Hippocampal formation (tissue), 2 donors: ENCODE results near the gene CSRNP3.
A peak's percentile ranks its signal among the peaks of the same experiment; 100 is the strongest.
"Not testable (repeated sequence)": the region's sequence is repeated elsewhere in the genome, so short reads cannot be mapped to it uniquely, and the experiment has no call there.

ENCODE experiments used
- DNase-seq, 2 donors: peaks; one replicate each; lab custom pipeline; 2025; lab: John Stamatoyannopoulos, UW

The CSRNP3 gene

GRCh38 chr2:165634855-165635254, 165.4 kb downstream of the CSRNP3 start:
- peak; percentile 83 to 90 for DNase-seq

GRCh38 chr2:165635532-165635931, 166.0 kb downstream of the CSRNP3 start:
- no peak for DNase-seq

DNA sequence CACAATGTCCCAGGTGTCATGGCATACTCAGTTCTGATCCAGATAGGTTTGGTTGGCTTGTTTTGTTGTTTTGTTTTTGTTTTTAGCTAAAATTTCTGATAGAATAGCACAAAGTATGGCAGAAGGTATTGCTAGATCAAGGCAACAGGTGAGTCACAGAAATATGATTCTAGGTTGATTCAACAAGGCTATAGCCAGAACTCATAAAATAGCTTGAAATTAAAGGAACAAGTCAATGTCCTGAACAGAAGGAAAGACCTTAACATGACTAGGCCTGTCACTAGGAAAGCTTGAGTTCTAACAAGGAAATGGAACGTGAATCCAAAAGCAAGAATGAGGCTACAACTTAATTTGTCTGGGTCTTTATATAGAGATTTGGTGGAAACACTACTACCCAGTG, 167.5 kb downstream of the CSRNP3 start:
- DNase-seq, result no peak

DNA sequence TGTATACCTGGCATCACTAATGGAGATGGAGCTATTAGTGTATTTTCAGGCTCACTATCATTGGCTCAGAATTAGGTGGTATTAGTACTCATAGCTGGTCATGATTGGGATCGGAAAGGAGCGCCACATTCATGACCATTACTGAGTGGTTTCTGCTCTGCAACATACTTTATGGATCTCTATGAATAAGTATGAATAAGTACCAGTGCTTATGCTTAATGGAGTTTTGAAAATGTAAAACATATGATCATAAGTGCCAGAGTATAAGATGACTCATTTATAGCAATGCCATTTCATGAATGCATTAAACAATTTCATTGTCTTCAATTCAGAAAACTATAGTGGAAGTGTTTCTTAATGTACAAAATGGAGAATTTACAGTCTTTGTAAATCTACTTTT, 167.9 kb downstream of the CSRNP3 start:
- no peak for DNase-seq

DNA sequence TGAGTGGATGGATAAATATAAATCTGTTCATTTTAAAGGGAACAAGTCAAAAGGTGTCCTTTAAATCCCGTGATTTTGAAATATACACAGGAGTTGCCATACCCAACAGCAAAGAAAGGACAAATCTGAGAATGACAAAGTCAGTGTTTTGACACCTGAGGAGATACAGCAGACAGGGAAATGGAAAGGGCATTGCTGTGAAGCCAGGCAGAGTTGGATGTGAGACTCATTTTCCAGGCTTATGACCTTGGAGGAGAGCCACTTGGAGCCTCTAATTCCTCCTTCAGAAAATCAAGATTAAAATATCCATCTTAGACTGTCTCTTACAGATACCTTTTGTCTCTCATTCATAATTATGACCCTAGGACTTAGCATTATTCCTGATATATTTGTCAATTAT, 170.0 kb downstream of the CSRNP3 start:
- no peak for DNase-seq

DNA sequence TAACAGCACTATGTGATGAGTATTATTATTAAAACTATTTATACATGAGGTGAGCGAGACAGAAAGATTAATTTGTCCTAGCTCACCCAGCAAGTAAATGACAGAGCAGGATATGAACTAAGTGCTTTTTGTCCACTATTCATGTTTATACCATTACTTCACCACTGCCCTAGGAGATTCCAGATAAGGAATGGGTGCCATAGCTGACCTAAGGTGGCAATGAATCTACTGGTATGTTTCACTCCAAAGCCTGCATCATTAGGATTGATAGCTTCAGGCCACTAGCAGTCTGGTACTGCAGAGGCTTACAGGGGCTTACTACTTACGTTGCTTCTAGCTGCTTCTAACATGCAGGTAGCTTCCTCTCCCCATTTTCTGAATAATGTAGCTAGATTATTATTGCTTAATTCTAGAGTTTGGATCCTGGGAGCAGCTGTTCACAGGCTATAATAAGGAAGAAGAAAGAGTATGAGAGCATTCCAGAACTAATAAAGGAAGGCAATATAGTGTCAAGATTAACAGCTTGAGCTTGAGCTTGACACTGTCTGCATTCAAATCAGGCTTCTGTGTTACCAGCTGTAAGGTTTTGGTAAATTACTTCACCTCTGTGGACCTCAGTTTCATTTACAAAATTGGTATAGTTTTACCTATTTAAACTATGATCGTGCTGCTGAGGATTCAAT, 170.9 kb downstream of the CSRNP3 start:
- DNase-seq, result no peak

DNA sequence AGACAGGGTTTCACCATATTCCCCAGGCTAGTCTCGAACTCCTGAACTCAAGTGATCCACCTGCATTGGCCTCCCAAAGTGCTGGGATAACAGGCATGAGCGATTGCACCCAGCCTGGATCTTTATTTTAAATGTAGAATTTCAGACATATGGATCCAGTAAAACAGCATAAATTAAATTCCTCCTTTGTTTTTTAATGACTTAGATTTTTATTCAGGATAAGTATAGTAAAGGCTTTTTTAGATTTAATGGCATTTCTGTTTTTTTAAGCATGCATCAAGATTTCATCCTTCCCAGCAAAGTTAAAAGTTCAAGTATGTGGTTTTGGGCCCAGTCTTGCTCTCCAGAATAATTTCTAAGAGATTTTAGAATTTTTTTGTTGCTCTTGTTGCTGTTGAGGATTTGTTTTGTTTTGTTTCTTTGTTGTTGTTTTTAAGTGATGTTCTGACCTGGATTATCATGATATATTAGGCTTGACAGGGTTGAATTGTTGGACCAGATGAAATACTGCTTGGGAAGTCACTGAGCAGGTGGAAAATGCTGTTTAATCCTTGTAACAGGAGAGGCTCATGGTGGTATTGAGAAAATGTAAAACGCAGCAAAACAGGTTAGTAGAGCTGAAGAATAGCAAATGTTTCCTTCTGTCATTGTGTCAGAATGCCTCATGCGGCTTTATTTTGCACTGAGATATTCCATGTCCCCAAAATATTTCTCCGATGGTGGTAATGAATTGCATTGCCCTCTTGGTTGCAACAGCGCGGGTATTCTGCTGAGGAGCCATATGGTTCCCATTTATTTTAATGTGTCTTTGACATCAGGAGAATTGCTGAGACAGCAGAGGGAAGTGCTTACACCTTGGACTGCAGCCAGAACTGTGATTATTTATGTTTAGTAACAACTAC, 176.7 kb downstream of the CSRNP3 start:
- DNase-seq, result no peak

GRCh38 chr2:165647409-165647808, 177.9 kb downstream of the CSRNP3 start:
- no peak for DNase-seq

DNA sequence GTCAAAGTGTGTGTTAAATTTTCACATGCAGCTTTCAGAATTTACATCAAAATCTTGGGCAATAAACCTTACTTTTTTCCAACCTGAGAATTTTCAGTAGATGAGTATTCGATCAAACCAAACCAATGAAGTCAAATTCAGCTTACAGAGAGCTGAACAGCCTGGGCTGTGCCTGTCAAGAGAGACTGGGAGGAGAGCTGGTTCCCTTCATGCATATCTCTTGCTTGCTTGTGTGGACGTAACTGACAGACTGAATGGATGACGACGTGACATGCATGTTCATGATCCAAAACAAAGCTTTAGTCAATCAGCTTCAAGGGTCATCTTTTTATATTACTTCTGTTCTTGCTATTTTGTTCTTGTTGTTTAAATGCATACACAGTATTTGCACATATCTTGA, 179.3 kb downstream of the CSRNP3 start:
- DNase-seq, result peak; percentile 22 to 74

DNA sequence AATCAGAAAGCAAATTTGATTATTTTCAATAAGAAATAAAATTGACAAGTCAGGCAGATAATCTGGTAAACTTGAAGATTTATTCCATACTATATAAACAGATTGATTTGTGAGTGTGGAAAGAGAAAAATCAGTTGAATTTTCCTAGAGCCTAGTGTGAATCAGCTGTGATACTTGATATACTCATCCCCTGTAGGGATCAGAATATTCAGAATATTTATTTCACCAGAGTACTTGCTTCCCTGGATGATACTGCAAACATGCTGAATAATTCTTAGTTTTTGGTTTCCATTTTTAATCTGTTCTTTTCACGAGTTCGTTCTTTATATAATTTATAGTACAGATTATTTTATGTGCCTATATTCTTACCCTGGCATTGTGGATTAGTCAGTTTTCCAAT, 181.7 kb downstream of the CSRNP3 start:
- no peak for DNase-seq

GRCh38 chr2:165655661-165656060, 186.2 kb downstream of the CSRNP3 start:
- no peak for DNase-seq

GRCh38 chr2:165660361-165660760, 190.9 kb downstream of the CSRNP3 start:
- DNase-seq, result no peak

GRCh38 chr2:165662720-165663119, 193.2 kb downstream of the CSRNP3 start:
- DNase-seq, result no peak

DNA sequence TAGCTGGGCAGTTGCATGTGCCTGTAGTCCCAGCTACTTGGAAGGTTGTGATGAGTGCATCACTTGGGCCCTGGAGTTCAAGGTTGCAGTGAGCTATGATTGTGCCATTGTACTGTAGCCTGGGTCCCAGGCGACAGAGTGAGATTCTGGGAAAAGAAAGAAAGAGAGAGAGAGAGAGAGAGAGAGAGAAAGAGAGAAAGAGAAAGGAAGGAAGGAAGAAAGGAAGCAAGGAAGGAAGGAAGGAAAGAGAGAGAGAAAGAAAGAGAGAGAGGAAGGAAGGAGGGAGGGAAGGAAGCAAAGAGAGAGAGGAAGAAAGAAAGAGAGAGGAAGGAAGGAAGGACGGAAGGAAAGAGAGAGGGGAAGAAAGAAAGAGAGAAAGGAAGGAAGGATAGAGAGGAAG, 196.1 kb downstream of the CSRNP3 start:
- no peak for DNase-seq

DNA sequence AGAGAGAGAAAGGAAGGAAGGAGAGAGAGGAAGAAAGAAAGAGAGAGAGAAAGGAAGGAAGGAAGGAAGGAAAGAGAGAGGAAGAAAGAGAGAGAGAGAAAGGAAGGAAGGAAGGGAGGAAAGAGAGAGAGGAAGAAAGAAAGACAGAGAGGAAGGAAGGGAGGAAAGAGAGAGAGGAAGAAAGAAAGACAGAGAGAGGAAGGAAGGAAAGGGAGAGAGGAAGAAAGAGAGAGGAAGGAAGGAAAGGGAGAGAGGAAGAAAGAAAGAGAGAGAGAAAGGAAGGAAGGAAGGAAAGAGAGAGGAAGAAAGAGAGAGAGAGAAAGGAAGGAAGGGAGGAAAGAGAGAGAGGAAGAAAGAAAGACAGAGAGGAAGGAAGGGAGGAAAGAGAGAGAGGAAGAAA, 196.6 kb downstream of the CSRNP3 start:
- not testable (repeated sequence) for DNase-seq

DNA sequence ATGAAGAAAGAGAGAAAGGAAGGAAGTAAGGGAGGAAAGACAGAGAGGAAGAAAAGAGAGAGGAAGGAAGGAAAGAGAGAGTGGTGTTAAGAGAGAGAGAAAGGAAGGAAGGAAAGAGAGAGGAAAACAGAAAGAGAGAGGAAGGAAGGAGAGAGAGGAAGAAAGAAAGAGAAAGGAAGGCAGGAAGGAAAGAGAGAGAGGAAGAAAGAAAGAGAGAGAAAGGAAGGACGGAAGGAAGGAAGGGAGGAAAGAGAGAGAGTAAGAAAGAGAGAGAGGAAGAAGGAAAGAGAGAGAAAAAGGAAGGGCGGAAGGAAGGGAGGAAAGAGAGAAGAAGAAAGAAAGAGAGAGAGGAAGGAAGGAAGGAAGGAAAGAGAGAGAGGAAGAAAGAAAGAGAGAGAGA, 197.1 kb downstream of the CSRNP3 start:
- DNase-seq, result no peak

DNA sequence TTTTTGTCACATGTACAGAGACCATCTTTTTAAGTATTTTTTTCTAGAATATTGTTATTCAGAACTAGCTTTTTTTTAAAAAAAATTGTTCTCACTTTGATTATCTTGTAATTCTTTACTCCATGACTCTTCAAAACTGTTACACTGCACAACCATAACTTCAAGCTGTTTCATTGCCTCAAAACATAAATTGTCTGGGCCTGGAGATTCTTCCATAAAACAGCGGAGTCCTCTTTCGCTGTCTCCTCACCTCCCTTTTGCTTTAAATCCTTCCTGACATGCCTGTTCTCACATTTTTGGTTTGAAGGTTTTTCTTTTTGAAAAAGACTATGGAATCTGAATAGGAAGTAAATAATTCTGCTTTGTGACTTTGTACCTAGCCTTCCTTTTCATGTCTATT, 197.9 kb downstream of the CSRNP3 start:
- no peak for DNase-seq

DNA sequence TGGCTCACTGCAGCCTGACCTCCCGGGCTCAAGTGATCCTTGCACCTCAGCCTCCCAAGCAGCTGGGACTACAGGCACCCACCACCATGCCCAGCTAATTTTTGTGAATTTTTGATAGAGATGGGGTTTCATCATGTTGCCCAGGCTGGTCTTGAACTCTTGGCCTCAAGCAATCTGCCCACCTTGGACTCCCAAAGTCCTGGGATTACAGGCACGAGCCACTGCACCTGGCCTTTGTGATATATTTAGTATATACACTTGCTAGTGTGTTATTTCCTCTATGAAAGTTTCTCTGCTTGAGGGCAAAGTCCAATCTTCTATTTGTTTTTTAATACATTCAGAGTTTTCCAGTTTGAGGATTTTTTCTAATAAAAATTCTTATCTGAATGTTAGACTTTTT, 205.3 kb downstream of the CSRNP3 start:
- DNase-seq, result no peak

GRCh38 chr2:165675551-165675968, 206.1 kb downstream of the CSRNP3 start:
- no peak for DNase-seq

- no peak for DNase-seq
Measured at GRCh38 chr2:165678882-165679281, 209.4 kb downstream of the CSRNP3 start.

DNA sequence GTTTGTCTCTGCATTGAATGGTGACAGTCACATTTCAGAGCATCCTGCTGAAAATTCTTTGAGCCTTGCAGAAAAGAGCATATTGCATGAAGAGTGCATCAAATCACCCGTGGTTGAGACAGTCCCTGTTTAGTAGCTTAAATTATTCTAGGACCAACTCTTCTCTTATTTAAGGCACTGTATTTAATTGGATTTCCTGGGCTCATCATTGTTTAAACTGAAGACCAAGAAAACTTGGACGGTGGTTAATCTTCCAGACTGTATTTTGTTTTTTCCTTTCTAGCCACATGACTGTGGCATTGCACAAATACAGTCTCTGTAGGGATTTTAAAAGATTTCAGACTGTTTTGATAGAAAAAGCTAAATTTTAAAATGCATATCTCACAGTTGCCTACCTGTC, 210.1 kb downstream of the CSRNP3 start:
- DNase-seq, result no peak

- DNase-seq, result peak in 1 of 2 donors; percentile 67
Measured at GRCh38 chr2:165681841-165682240, 212.3 kb downstream of the CSRNP3 start.

DNA sequence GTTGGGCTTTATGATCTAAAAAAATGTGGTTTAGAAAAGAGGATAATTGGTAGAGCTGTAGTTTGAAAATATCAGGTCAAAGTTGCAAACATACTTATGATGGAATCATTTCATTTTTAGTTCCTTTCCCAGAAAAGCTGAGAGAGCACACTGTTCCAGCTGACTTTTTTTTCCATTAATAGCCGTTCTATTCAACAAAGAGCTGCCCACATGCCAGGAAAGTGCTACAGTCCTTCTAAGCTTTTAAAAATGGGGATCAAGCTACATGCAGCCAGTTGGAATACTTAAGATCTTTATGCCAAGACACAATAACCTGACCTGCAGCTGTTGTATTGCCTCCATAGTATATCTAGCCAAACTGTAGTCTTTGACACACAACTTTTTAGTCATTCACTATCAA, 213.0 kb downstream of the CSRNP3 start:
- peak in 1 of 2 donors; percentile 35 for DNase-seq
